ENCODE data around the gene EP300. TPM values are rescaled to one million over a fixed set of nuclear protein-coding genes. Genes with fewer than 3 reads are reported as not detected.
"Not testable (repeated sequence)": the region's sequence is repeated elsewhere in the genome, so short reads cannot be mapped to it uniquely, and the experiment has no call there.

Gene EP300
- 10 to 100 TPM; 58.6 to 77.2 TPM for total RNA-seq

DNA sequence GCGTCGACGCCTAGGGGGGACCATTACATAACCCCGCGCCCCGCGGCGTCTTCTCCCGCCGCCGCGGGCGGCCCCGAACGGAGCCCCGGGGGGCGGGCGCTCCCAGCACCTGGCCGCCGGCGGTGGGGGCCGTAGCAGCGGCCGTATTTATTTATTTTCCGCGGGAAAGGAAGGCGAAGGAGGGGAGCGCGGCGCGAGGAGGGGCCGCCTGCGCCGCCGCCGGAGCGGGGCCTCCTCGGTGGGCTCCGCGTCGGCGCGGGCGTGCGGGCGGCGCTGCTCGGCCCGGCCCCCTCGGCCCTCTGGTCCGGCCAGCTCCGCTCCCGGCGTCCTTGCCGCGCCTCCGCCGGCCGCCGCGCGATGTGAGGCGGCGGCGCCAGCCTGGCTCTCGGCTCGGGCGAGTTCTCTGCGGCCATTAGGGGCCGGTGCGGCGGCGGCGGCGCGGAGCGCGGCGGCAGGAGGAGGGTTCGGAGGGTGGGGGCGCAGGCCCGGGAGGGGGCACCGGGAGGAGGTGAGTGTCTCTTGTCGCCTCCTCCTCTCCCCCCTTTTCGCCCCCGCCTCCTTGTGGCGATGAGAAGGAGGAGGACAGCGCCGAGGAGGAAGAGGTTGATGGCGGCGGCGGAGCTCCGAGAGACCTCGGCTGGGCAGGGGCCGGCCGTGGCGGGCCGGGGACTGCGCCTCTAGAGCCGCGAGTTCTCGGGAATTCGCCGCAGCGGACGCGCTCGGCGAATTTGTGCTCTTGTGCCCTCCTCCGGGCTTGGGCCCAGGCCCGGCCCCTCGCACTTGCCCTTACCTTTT is at the start of gene EP300:
TSS of gene EP300 (plus strand) at position 570 of the 795 bp plus-strand sequence. CDS start 413 bp downstream, outside the sequence.
- H3K27ac Mint-ChIP-seq = peak within 1 kb of the TSS; percentile 100
- no peaks in the 10 kb centered on the region for H3K27me3 Mint-ChIP-seq
- no peaks in the 10 kb centered on the region for H3K9me3 Mint-ChIP-seq
- peak within 1 kb of the TSS; percentile 97 for H3K4me3 Mint-ChIP-seq
- peaks cover 24% of the 10 kb centered on the region for H3K4me1 Mint-ChIP-seq
- ATAC-seq (replicated peaks) = peak; percentile 37
- peaks cover 48% of the 10 kb centered on the region for H3K36me3 Mint-ChIP-seq (ENCODE audit: low read depth)

DNA sequence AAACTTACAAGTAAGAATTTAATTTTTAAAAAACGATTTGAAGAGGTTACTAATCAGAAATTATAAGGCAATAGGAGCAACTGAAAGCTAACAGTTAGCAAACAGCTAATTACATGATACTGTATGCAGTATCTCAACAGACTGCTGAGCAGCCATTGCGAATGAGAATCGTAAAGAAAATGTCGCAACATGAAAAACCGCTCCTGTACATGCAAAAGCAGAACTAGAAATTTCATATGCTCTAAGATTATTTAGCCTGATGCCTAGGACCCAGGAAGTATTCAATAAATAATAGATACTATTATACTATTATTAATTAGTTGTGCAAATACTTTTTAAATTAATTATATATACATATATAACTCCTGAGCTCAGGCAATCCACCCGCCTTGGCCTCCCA is 48.7 kb upstream of the EP300 start:
- H3K27ac Mint-ChIP-seq = no peak overlapping the region
- no peaks in the 10 kb centered on the region for H3K4me1 Mint-ChIP-seq
- ATAC-seq (replicated peaks) = no peak
- H3K9me3 Mint-ChIP-seq = no peaks in the 10 kb centered on the region
- no peaks in the 10 kb centered on the region for H3K36me3 Mint-ChIP-seq (ENCODE audit: low read depth)
- H3K27me3 Mint-ChIP-seq = no peaks in the 10 kb centered on the region
- H3K4me3 Mint-ChIP-seq = no peak overlapping the region

DNA sequence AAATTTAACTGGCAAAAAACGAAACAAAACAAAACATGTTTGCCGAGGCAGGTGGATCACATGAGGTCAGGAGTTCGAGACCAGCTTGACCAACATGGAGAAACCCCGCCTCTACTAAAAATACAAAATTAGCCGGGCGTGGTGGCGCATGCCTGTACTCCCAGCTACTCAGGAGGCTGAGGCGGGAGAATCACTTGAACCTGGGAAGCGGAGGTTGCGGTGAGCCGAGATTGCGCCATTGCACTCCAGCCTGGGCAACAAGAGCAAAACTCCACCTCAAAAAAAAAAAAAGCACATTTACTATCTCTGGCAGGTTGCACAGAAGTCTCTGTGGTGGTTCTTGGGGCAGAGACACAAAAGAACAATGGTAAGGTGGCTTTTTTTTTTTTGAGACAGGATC is 46.8 kb upstream of the EP300 start:
- H3K36me3 Mint-ChIP-seq (ENCODE audit: low read depth); H3K27ac Mint-ChIP-seq; H3K4me1 Mint-ChIP-seq; ATAC-seq (replicated peaks); H3K4me3 Mint-ChIP-seq; H3K27me3 Mint-ChIP-seq; H3K9me3 Mint-ChIP-seq: not testable (repeated sequence)

DNA sequence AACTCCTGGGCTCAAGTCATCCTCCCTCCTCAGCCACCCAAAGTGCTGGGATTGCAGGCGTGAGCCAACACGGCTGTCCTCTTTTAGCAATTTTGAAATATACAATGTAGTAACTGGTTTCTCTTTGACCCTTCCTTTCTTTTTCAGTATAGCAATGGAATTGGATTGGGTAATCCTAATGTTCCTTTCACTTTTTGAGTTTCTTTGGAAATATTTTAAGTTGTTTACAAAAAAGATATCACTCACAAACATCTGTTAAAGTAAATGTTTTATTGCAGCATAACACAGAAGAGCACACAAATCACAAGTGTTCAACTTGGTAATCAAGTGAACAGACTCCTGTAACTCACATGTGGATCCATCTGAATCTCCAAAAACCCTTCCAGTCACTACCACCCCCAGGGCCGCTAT is 44.6 kb upstream of the EP300 start:
- Mint-ChIP-seq H3K9me3 (no peaks in the 10 kb centered on the region), H3K27ac (no peak overlapping the region), H3K4me1 (no peaks in the 10 kb centered on the region), H3K36me3 (ENCODE audit: low read depth) (no peaks in the 10 kb centered on the region), H3K4me3 (no peak overlapping the region), H3K27me3 (no peaks in the 10 kb centered on the region)
- ATAC-seq (replicated peaks) = no peak

DNA sequence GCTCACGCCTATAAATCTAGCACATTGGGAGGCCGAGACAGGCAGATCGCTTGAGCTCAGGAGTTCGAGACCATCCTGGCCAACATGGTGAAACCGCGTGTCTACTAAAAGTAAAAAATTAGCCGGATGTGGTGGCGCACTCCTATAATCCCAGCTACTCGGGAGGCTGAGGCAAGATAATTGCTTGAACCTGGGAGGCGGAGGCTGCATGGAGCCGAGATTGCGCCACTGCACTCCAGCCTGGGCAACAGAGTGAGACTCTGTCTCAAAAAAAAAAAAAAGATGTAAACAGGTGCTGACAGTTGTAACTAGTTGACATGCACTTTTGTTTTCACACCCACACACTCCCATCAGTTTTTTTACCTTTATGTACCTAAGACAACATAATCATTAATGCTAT is 44.0 kb upstream of the EP300 start:
- not testable (repeated sequence) for H3K4me3 Mint-ChIP-seq; ATAC-seq (replicated peaks); H3K27me3 Mint-ChIP-seq; H3K9me3 Mint-ChIP-seq; H3K4me1 Mint-ChIP-seq; H3K27ac Mint-ChIP-seq; H3K36me3 Mint-ChIP-seq (ENCODE audit: low read depth)

DNA sequence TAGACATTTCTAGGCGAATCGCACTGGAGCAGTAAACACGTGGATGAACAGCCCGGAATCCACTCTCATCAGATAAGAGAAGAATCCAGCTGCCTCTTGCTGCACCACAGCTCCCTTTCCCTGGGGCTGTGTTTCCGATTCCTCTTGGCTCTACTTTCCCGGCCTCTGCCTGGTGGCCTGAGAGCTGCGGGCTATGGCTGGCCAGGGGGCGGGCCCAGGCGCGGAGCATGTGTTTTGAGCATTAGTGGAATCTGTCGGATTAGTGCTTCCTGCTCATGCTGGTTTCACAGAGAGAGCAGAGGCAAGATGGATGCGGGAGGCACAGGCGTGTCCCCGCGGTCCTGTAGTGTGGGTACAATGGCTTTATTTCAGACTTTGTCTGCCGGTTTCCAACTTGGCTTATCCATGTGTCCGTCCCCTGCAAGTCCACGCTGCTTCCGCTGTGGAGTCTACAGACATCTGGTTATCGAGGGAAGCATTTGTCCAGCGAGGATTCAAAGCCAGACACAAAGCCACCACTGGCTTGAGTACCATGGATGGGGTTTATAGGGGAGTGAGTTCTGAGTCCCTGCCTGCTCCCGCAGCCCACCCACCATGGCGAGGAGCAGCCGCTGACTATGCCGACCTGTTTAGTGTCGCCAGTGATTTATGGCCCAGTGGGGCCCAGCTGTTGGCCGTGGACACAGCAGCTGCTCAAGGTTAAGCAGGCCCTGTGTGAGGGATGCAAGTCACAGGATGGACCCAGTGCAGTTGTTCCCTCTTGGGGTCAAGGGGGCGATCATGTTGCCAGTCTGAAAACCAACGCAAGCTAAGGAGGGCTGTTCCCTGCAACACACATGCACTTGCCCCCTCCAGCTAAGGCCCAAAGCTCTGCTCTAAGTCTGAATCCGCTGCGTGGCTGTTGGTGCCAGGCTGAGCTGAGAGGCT is 43.3 kb upstream of the EP300 start:
- Mint-ChIP-seq H3K27ac (no peak overlapping the region), H3K4me3 (no peak overlapping the region), H3K27me3 (no peaks in the 10 kb centered on the region), H3K36me3 (ENCODE audit: low read depth) (no peaks in the 10 kb centered on the region), H3K4me1 (no peaks in the 10 kb centered on the region), H3K9me3 (no peaks in the 10 kb centered on the region)
- no peak for ATAC-seq (replicated peaks)

DNA sequence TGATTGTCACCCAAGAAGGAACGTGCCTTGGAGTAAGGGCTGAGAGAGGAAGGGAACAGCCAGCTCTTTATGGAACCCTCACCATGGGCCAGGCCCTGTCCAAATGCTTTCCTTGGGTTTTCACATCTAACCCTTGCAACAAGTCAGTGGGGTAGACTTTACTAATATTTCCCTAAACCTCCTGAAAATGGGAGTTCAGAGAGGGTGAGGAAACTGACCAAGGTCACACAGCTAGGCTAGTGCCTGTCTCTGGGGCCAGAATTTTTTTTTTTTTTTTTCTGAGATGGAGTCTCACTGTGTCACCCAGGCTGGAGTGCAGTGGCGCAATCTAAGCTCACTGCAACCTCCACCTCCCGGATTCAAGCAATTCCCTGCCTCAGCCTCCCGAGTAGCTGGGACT is 42.6 kb upstream of the EP300 start:
- not testable (repeated sequence) for H3K9me3 Mint-ChIP-seq; H3K36me3 Mint-ChIP-seq (ENCODE audit: low read depth); H3K27ac Mint-ChIP-seq; ATAC-seq (replicated peaks); H3K4me1 Mint-ChIP-seq; H3K27me3 Mint-ChIP-seq; H3K4me3 Mint-ChIP-seq

DNA sequence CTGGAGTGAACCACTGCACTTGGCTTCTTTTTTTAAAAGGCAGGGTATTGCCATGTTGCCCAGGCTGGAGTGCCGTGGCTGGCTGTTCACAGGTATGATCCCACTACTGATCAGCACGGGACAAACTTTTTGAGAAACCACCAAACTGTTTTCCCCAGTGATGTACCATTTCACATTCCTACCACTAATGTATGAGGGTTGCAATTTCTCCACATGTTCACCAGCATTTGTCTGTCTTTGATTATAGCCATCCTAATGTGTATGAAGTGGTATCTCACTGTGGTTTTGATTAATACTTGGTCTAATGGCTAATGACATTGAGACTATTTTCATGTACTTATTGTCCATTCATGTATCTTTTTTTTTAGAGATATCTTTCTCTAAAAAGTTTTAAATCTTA is 41.5 kb upstream of the EP300 start:
- no peak for ATAC-seq (replicated peaks)
- Mint-ChIP-seq H3K4me1 (no peaks in the 10 kb centered on the region), H3K9me3 (no peaks in the 10 kb centered on the region), H3K4me3 (no peak overlapping the region), H3K27me3 (no peaks in the 10 kb centered on the region), H3K27ac (no peak overlapping the region), H3K36me3 (ENCODE audit: low read depth) (no peaks in the 10 kb centered on the region)

DNA sequence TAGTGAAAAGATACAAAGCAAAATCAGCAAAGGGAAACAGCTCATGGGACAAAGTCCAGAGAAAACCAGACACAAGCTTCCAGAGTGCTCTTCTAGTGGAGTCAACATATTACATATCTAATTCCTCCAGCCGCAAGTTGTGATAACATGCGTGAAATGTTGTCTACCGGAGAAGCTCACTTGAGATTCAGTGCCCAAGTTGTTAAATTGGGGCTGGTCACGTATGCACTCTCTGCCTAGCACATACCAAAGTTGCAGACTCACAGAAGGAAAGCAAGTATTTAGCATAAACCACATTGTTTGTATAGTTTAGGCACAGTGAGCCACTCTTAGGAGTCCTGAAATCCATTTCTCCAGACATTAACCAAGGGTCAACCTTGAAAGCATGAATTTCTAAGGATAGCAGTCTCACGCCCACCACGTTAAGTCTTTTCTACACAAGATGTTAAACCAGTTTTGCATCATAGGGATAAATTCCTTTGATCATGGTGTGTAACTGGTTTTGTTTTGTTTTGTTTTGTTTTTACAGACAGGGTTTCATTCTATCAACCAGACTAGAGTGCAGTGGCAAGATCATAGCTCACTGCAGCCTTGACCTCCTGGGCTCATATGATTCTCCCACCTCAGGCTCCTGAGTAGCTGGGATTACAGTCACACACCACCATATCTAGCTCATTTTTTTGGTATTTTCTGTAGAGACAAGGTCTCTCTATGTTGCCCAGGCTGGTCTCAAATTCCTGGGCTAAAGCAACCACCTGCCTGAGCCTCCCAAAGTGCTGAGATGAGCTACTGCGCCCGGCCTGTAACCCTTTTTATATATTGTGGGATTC is 39.5 kb upstream of the EP300 start:
- Mint-ChIP-seq H3K4me1 (no peaks in the 10 kb centered on the region), H3K27me3 (no peaks in the 10 kb centered on the region), H3K4me3 (no peak overlapping the region), H3K9me3 (no peaks in the 10 kb centered on the region), H3K36me3 (ENCODE audit: low read depth) (no peaks in the 10 kb centered on the region), H3K27ac (no peak overlapping the region)
- no peak for ATAC-seq (replicated peaks)

DNA sequence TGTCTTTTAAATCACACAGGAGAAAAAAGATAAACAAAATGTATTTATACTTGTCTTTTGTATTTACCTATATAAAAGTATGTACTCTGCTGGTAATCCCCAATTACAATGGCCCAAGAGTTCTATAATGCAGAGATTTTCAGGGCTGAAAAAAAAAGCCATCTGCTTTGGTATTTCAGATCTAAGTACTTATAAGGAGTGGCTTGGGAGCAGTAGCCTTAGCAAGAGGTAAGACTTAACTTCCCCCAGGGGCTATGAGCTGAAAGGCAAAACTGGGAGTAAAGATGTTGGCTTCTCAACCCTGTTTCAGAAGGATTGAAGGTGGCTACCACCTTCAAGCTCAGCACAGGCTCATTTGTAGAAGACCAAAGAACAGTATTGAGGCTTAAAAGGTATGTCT is 35.3 kb upstream of the EP300 start:
- H3K4me1 Mint-ChIP-seq = no peaks in the 10 kb centered on the region
- no peak overlapping the region for H3K27ac Mint-ChIP-seq
- no peak for ATAC-seq (replicated peaks)
- no peak overlapping the region for H3K4me3 Mint-ChIP-seq
- H3K36me3 Mint-ChIP-seq (ENCODE audit: low read depth) = no peaks in the 10 kb centered on the region
- no peaks in the 10 kb centered on the region for H3K27me3 Mint-ChIP-seq
- H3K9me3 Mint-ChIP-seq = no peaks in the 10 kb centered on the region

DNA sequence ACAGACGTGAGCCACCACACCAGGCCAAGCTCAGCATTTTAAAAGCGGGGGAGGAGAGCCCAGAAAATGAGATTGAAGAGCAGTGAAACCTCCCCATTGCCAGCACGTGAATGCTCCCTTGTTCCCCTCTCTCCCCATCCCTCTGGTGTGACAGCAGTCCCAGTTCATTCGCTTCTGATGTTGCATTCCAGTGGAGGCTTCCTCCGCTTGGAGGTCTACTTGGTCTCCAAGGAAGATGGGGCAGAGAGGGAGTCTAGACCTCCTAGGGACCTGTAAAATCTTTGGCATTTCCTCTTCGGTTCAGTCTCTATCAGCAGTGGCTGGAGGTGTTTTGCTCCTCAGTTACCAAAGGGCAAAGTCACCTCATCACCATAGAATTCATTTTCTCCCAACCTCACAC is 30.2 kb upstream of the EP300 start:
- ATAC-seq (replicated peaks) = no peak
- Mint-ChIP-seq H3K9me3 (no peaks in the 10 kb centered on the region), H3K27me3 (no peaks in the 10 kb centered on the region), H3K4me1 (no peaks in the 10 kb centered on the region), H3K27ac (no peak overlapping the region), H3K36me3 (ENCODE audit: low read depth) (no peaks in the 10 kb centered on the region), H3K4me3 (no peak overlapping the region)

DNA sequence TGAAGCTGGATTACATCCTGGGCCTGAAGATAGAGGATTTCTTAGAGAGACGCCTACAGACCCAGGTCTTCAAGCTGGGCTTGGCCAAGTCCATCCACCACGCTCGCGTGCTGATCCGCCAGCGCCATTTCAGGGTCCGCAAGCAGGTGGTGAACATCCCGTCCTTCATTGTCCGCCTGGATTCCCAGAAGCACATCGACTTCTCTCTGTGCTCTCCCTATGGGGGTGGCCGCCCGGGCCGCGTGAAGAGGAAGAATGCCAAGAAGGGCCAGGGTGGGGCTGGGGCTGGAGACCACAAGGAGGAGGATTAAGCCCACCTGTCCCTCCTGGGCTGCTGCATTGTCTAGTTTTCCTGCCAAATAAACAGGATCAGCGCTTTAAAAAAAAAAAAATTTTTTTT is 28.1 kb upstream of the EP300 start:
- not testable (repeated sequence) for H3K4me3 Mint-ChIP-seq; H3K4me1 Mint-ChIP-seq; ATAC-seq (replicated peaks); H3K36me3 Mint-ChIP-seq (ENCODE audit: low read depth); H3K27me3 Mint-ChIP-seq; H3K9me3 Mint-ChIP-seq; H3K27ac Mint-ChIP-seq

DNA sequence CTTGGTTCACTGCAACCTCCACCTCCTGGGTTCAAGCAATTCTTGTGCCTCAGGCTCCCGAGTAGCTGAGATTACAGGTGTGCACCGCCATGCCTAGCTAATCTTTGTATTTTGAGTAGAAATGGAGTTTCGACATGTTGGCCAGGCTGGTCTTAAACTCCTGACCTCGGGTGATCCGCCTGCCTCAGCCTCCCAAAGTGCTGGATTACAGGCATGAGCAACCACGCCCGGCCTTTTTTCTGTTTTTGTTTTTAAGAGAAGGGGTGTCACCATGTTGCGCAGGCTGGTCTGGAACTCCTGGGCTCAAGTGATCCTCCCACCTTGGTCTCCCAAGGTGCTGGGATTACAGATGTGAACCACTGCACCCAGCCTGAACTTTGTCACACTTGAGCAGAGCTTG is 26.1 kb upstream of the EP300 start:
- H3K9me3 Mint-ChIP-seq; H3K36me3 Mint-ChIP-seq (ENCODE audit: low read depth); H3K4me1 Mint-ChIP-seq; H3K4me3 Mint-ChIP-seq; H3K27me3 Mint-ChIP-seq; H3K27ac Mint-ChIP-seq; ATAC-seq (replicated peaks): not testable (repeated sequence)

DNA sequence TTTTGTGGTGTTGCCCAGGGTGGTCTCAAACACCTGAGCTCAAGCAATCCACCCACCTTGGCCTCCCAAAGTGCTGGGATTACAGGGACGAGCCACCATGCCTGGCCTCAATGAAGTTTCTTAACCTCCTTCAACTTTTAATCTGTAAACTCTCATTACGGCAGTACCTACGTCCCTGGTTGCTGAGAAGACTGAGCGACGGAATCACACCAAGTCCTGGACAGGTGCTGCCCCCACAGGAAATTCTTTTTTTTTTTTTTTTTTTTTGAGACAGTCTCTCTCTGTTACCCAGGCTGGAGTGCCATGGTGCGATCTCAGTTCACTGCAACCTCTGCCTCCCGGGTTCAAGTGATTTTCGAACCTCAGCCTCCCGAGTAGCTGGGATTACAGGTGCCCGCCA is 24.4 kb upstream of the EP300 start:
- H3K4me3 Mint-ChIP-seq, H3K27me3 Mint-ChIP-seq, H3K9me3 Mint-ChIP-seq: not testable (repeated sequence)

More for the DNA sequence above, 24.4 kb upstream of the EP300 start:
- ATAC-seq (replicated peaks); H3K4me1 Mint-ChIP-seq; H3K36me3 Mint-ChIP-seq (ENCODE audit: low read depth): not testable (repeated sequence)
- H3K27ac Mint-ChIP-seq = peak overlapping the region; percentile 87
